ENCODE data around the gene ROBO3. TPM values are rescaled to one million over a fixed set of nuclear protein-coding genes. Genes with fewer than 3 reads are reported as not detected.

ROBO3 gene
- total RNA-seq, 6 experiments from 2014 or later = 1.9 to 3.3 (median 2.6) TPM

GRCh38 chr11:124843616-124843910 is 21.7 kb upstream of the ROBO3 start:
- Mint-ChIP-seq H3K4me3 (no peak overlapping the region), H3K27me3 (ENCODE audit: insufficient read depth) (peaks cover 72% of the 10 kb centered on the region)
- TF ChIP-seq CTCF (IDR thresholded peaks at IDR 0.05) = no peak

GRCh38 chr11:124844664-124845079 is 20.6 kb upstream of the ROBO3 start:
- no peak overlapping the region for H3K27ac Mint-ChIP-seq

More at GRCh38 chr11:124843616-124843910, 21.7 kb upstream of the ROBO3 start:
- Mint-ChIP-seq H3K9me3 (no peaks in the 10 kb centered on the region), H3K36me3 (ENCODE audit: low read depth) (peaks cover 4% of the 10 kb centered on the region; the same call in 1 of the 2 replicates), H3K27ac (no peak overlapping the region), H3K4me1 (ENCODE audit: low read depth) (peaks cover 11% of the 10 kb centered on the region)
- no peak for DNase-seq

GRCh38 chr11:124846070-124846673 is 19.1 kb upstream of the ROBO3 start:
- Mint-ChIP-seq H3K9me3 (no peaks in the 10 kb centered on the region), H3K4me1 (ENCODE audit: low read depth) (0 out of 2 replicates have a peak, but pooled peaks cover 5% of the 10 kb centered on the region), H3K4me3 (no peak overlapping the region), H3K27me3 (ENCODE audit: insufficient read depth) (peaks cover 68% of the 10 kb centered on the region), H3K36me3 (ENCODE audit: low read depth) (no peaks in the 10 kb centered on the region; the same call in 1 of the 2 replicates), H3K27ac (no peak overlapping the region)
- no peak for TF ChIP-seq CTCF (IDR thresholded peaks at IDR 0.05)
- no peak for DNase-seq

More at GRCh38 chr11:124844664-124845079, 20.6 kb upstream of the ROBO3 start:
- H3K4me3 Mint-ChIP-seq = no peak overlapping the region
- no peak for TF ChIP-seq CTCF (IDR thresholded peaks at IDR 0.05)
- H3K36me3 Mint-ChIP-seq (ENCODE audit: low read depth) = peaks cover 4% of the 10 kb centered on the region; the same call in 1 of the 2 replicates
- no peak for DNase-seq
- H3K4me1 Mint-ChIP-seq (ENCODE audit: low read depth) = peaks cover 11% of the 10 kb centered on the region
- H3K9me3 Mint-ChIP-seq = no peaks in the 10 kb centered on the region
- H3K27me3 Mint-ChIP-seq (ENCODE audit: insufficient read depth) = peaks cover 76% of the 10 kb centered on the region

GRCh38 chr11:124859171-124859570 is 6.1 kb upstream of the ROBO3 start:
- H3K27me3 Mint-ChIP-seq (ENCODE audit: insufficient read depth) = peaks cover 30% of the 10 kb centered on the region
- no peaks in the 10 kb centered on the region for H3K36me3 Mint-ChIP-seq (ENCODE audit: low read depth)
- TF ChIP-seq CTCF (IDR thresholded peaks at IDR 0.05) = no peak
- DNase-seq = no peak
- H3K4me3 Mint-ChIP-seq = no peak overlapping the region
- no peak overlapping the region for H3K27ac Mint-ChIP-seq
- H3K9me3 Mint-ChIP-seq = no peaks in the 10 kb centered on the region
- peaks cover 13% of the 10 kb centered on the region for H3K4me1 Mint-ChIP-seq (ENCODE audit: low read depth)

- no peaks in the 10 kb centered on the region for H3K36me3 Mint-ChIP-seq (ENCODE audit: low read depth)
- no peak for DNase-seq
- no peak for TF ChIP-seq CTCF (IDR thresholded peaks at IDR 0.05)
- H3K27me3 Mint-ChIP-seq (ENCODE audit: insufficient read depth) = peaks cover 47% of the 10 kb centered on the region
- H3K9me3 Mint-ChIP-seq = no peaks in the 10 kb centered on the region
- no peak overlapping the region for H3K4me3 Mint-ChIP-seq
- H3K4me1 Mint-ChIP-seq (ENCODE audit: low read depth) = peaks cover 13% of the 10 kb centered on the region
- no peak overlapping the region for H3K27ac Mint-ChIP-seq
Measured at GRCh38 chr11:124861670-124862069, 3.6 kb upstream of the ROBO3 start.

Measured in HFFc6 (cell line).